Keratinocyte (primary cell): ENCODE data around the gene SH3PXD2A. TPM values are rescaled to one million over a fixed set of nuclear protein-coding genes. Genes with fewer than 3 reads are reported as not detected.

ENCODE experiments used
- DNase-seq: peaks from one replicate; pipeline ENCODE4 v3.0.0-alpha.2; 2011; ENCODE audit warnings: low read depth, missing footprints, low spot score
- FAIRE-seq: peaks from 2 replicates; lab custom pipeline; 2011; peaks lifted over from hg19 to GRCh38; lab: Jason Lieb, UNC
- H2AFZ ChIP-seq: 2 replicates; pipeline ENCODE4 v1.6.0; 2012; ENCODE audit warnings: low read length, control low read depth, inconsistent platforms; ENCODE audit not compliant: control insufficient read depth
- H3K27ac ChIP-seq: 2 replicates; pipeline ENCODE4 v1.5.1; 2011; ENCODE audit warnings: low read length; ENCODE audit not compliant: control insufficient read depth, insufficient read depth
- H3K27me3 ChIP-seq: 3 replicates; pipeline ENCODE4 v1.6.0; 2011; ENCODE audit warnings: low read length; ENCODE audit not compliant: control insufficient read depth, insufficient read depth; ENCODE audit errors: extremely low read depth
- H3K36me3 ChIP-seq, 2 experiments: 2 replicates in 1 of 2; 3 replicates in 1 of 2; pipeline ENCODE4 v1.5.1; 2011; ENCODE audit warnings: low read length in 2 of 2, mild to moderate bottlenecking in 1 of 2; ENCODE audit not compliant: control insufficient read depth in 2 of 2, insufficient read depth in 2 of 2; ENCODE audit errors: extremely low read depth in 1 of 2
- H3K4me1 ChIP-seq: 3 replicates; pipeline ENCODE4 v1.5.1; 2011; ENCODE audit warnings: low read length; ENCODE audit not compliant: control insufficient read depth, insufficient read depth; ENCODE audit errors: extremely low read depth
- H3K4me2 ChIP-seq: 3 replicates; pipeline ENCODE4 v1.6.0; 2011; ENCODE audit warnings: low read depth, low read length; ENCODE audit not compliant: control insufficient read depth, insufficient read depth; ENCODE audit errors: extremely low read depth
- H3K4me3 ChIP-seq, 3 experiments: fragments of 200-600 bp in 1 of 3; sonication (generic) in 1 of 3; 2 replicates in 2 of 3; 3 replicates in 1 of 3; pipeline ENCODE4 v1.5.1; 2011 to 2016; ENCODE audit warnings: low read length in 3 of 3, mild to moderate bottlenecking in 3 of 3, control low read depth in 2 of 3, inconsistent platforms in 1 of 3, low read depth in 1 of 3, mixed read lengths in 1 of 3, mixed run types in 1 of 3, moderate library complexity in 1 of 3; ENCODE audit not compliant: control insufficient read depth in 2 of 3, insufficient read depth in 2 of 3; ENCODE audit errors: extremely low read depth in 1 of 3
- H3K79me2 ChIP-seq: 2 replicates; pipeline ENCODE4 v1.6.0; 2012; ENCODE audit warnings: low read length; ENCODE audit not compliant: control insufficient read depth, insufficient read depth
- H3K9ac ChIP-seq: 3 replicates; pipeline ENCODE4 v1.6.0; 2011; ENCODE audit warnings: low read length; ENCODE audit not compliant: control insufficient read depth, insufficient read depth; ENCODE audit errors: extremely low read depth
- H3K9me1 ChIP-seq: 3 replicates; pipeline ENCODE4 v1.6.0; 2011; ENCODE audit warnings: low read length; ENCODE audit not compliant: control insufficient read depth, insufficient read depth; ENCODE audit errors: extremely low read depth
- H3K9me3 ChIP-seq: 2 replicates; pipeline ENCODE4 v1.5.1; 2012; ENCODE audit warnings: low read depth, low read length; ENCODE audit not compliant: control insufficient read depth
- H4K20me1 ChIP-seq: 3 replicates; pipeline ENCODE4 v1.6.0; 2011; ENCODE audit warnings: low read length; ENCODE audit not compliant: control insufficient read depth, insufficient read depth; ENCODE audit errors: extremely low read depth
- EZH2 ChIP-seq: IDR thresholded peaks from one replicate; pipeline ENCODE4 v1.6.1; 2012; ENCODE audit warnings: inconsistent platforms, mild to moderate bottlenecking, low read length, moderate library complexity
- dilution Hi-C: fragments of 300-500 bp; cut with MboI; formaldehyde crosslinking; loops from one replicate; pipeline ENCODE4 v1.7.0; 2020; ENCODE audit warnings: low sequenced_read_pairs; ENCODE audit not compliant: extremely low pct_ligation_motif_present
- polyA plus RNA-seq, 5 experiments: library from polyadenylated mRNA; depleted of rRNA in 3 of 5; stranded (reverse) in 3 of 5; stranded (forward) in 1 of 5; unstranded in 1 of 5; fragments of >200 nt; gene quantifications; 1 replicate in 1 of 5; 2 replicates in 3 of 5; 3 replicates in 1 of 5; pipeline versions ENCODE4 v1.2.1 to v1.2.3, GENCODE V29; 2011 to 2012; ENCODE audit warnings: missing spikeins in 2 of 5, low read depth in 1 of 5, low replicate concordance in 1 of 5
- TF ChIP-seq, protein P1 (sequence below), 3 experiments: IDR thresholded peaks in 1 of 3; conservative IDR thresholded peaks in 1 of 3; optimal IDR thresholded peaks in 1 of 3; 2 replicates in 2 of 3; 3 replicates in 1 of 3; pipeline versions ENCODE3 to v1.5.1; 2011; ENCODE audit warnings: low read length in 3 of 3, mild to moderate bottlenecking in 3 of 3, moderate library complexity in 2 of 3, control low read depth in 1 of 3, inconsistent platforms in 1 of 3; ENCODE audit not compliant: insufficient read depth in 2 of 3; ENCODE audit errors: extremely low read depth in 1 of 3

Gene SH3PXD2A
- polyA plus RNA-seq, 1 donor (not counting 4 experiments of a cell fraction or from before 2014, with no cell fraction given) = 33.9 TPM

DNA sequence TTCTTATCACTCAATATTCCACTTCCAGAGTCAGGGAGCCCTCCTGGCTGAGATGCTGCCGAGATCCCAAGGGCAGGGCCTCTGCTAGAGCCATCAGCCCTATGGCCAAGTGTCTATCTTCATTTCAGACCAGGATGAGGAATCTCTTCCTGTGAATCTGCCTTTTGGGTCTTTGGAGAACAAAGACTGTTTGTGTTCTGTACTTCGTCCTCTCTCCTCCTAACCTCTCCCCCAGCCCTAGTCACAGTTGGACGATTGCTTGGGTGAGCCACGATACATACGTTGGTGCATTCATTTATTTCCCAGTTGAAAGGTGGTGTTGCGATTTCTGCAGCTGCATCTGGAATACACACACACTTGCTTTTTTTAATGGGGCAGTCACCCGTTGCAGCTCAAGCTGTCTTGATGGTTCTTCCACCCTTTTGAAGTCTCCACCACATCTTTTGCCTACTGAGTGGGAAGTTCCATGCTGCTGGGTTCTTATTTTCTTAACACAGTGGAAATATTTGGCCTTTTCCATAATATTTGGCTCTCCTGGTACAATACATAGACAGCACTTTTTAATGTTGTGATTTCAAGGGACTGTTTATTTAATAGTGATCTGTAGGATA is 26.7 kb downstream of the SH3PXD2A start:
- Histone ChIP-seq H3K4me2 (peak overlapping the region; percentile 46), H3K36me3 (peaks cover 10 to 40% of the 10 kb centered on the region in 2 experiments), H3K9me3 (no peaks in the 10 kb centered on the region), H3K9ac (peak overlapping the region; percentile 45), H3K27ac (peak overlapping the region; percentile 83), H3K27me3 (no peaks in the 10 kb centered on the region), H3K4me1 (peaks cover 75% of the 10 kb centered on the region), H2AFZ (no peak overlapping the region), H4K20me1 (peaks cover 21% of the 10 kb centered on the region), H3K79me2 (peaks cover 94% of the 10 kb centered on the region), H3K9me1 (peaks cover 14% of the 10 kb centered on the region), H3K4me3 (no peak overlapping the region)
- DNase-seq (no peak), FAIRE-seq (peak; percentile 56)
- TF ChIP-seq, protein P1, sequence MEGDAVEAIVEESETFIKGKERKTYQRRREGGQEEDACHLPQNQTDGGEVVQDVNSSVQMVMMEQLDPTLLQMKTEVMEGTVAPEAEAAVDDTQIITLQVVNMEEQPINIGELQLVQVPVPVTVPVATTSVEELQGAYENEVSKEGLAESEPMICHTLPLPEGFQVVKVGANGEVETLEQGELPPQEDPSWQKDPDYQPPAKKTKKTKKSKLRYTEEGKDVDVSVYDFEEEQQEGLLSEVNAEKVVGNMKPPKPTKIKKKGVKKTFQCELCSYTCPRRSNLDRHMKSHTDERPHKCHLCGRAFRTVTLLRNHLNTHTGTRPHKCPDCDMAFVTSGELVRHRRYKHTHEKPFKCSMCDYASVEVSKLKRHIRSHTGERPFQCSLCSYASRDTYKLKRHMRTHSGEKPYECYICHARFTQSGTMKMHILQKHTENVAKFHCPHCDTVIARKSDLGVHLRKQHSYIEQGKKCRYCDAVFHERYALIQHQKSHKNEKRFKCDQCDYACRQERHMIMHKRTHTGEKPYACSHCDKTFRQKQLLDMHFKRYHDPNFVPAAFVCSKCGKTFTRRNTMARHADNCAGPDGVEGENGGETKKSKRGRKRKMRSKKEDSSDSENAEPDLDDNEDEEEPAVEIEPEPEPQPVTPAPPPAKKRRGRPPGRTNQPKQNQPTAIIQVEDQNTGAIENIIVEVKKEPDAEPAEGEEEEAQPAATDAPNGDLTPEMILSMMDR (optimal IDR thresholded peaks at IDR 0.05 in 1 of 3, IDR thresholded peaks at IDR 0.05 in 1 of 3, conservative IDR thresholded peaks at IDR 0.05 in 1 of 3; ENCODE audit: extremely low read depth in 1 of 3, insufficient read depth in 2 of 3, low read length in 3 of 3) = no peak
- TF ChIP-seq EZH2 = no peak
- dilution Hi-C loops = no loop called here

DNA sequence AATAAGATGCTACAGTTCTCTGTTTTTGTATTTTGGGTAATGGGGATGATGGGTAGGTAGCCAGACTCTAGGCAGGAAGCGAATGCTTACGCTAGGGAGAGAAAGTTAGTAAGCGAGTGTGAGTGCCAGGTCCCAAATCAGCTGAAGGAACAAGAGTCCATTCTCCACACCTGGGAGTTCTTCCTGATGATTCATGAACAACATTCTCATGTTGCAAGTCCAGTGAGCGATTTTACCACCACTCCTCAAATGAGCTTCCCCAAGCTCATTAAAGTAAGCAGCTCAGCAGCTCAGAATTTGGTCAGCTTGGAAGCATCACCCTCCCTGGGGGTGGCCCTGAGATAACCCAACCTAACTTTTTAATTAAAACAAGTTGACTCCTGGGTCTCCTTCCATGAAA is 27.3 kb downstream of the SH3PXD2A start:
- H4K20me1 ChIP-seq = peaks cover 21% of the 10 kb centered on the region

More for the DNA sequence above, 27.3 kb downstream of the SH3PXD2A start:
- Histone ChIP-seq H3K4me1 (peaks cover 81% of the 10 kb centered on the region), H3K9me3 (no peaks in the 10 kb centered on the region), H3K9ac (peak overlapping the region; percentile 45), H3K79me2 (peaks cover 94% of the 10 kb centered on the region), H3K4me3 (no peak overlapping the region), H3K9me1 (peaks cover 20% of the 10 kb centered on the region), H3K36me3 (peaks cover 13 to 46% of the 10 kb centered on the region in 2 experiments), H3K27ac (peak overlapping the region; percentile 83), H2AFZ (no peak overlapping the region), H3K4me2 (peak overlapping the region; percentile 46), H3K27me3 (no peaks in the 10 kb centered on the region)
- FAIRE-seq = peak; percentile 100
- dilution Hi-C loops = no loop called here
- TF ChIP-seq EZH2 = no peak
- TF ChIP-seq, protein P1 (optimal IDR thresholded peaks at IDR 0.05 in 1 of 3, IDR thresholded peaks at IDR 0.05 in 1 of 3, conservative IDR thresholded peaks at IDR 0.05 in 1 of 3; ENCODE audit: extremely low read depth in 1 of 3, insufficient read depth in 2 of 3, low read length in 3 of 3) = no peak
- DNase-seq = peak; percentile 75
